ENCODE results near the gene MT1M. TPM values are rescaled to one million over a fixed set of nuclear protein-coding genes. Genes with fewer than 3 reads are reported as not detected.

The MT1M gene
- total and polyA plus RNA-seq, 2 of the 8 experiments (the other 6 are each of a cell fraction or from before 2014, with no cell fraction given) = 2.1 TPM; not detected in 1

GRCh38 chr16:56637814-56638750 is 5.6 kb downstream of the MT1M start, which contains the start of gene MT1A (continued):
- no peak for TF ChIP-seq CHD7 (IDR thresholded peaks at IDR 0.05; ENCODE audit: insufficient replicate concordance, low read length)
- no peak for TF ChIP-seq YY1 (IDR thresholded peaks at IDR 0.05; ENCODE audit: low read depth, low read length)
- no peak for TF ChIP-seq TEAD4 (IDR thresholded peaks at IDR 0.05; ENCODE audit: low read depth, low read length)
- TF ChIP-seq SP4 (IDR thresholded peaks at IDR 0.05; ENCODE audit: low read length) = no peak
- TF ChIP-seq BACH1 (IDR thresholded peaks at IDR 0.05; ENCODE audit: low read length) = no peak
- no peak for TF ChIP-seq CEBPB (IDR thresholded peaks at IDR 0.05; ENCODE audit: low read depth, low read length)
- TF ChIP-seq CHD2 (IDR thresholded peaks at IDR 0.05; ENCODE audit: low read length) = no peak
- TF ChIP-seq JUN (IDR thresholded peaks at IDR 0.05; ENCODE audit: low read depth, low read length) = no peak
- TF ChIP-seq ZNF274 (IDR thresholded peaks at IDR 0.05; ENCODE audit: borderline replicate concordance, extremely low read depth, low read length) = no peak
- TF ChIP-seq FOSL1 (IDR thresholded peaks at IDR 0.05; ENCODE audit: insufficient read depth, low read depth, low read length) = no peak
- TF ChIP-seq MAFK (IDR thresholded peaks at IDR 0.05; ENCODE audit: low read depth, low read length) = no peak

All from H1 (cell line).